GM23338 (cell line): ENCODE measurements around the gene PDGFRA. TPM values are rescaled to one million over a fixed set of nuclear protein-coding genes. Genes with fewer than 3 reads are reported as not detected.

Source experiments
- ATAC-seq: fragments of 200-7000 bp; cut with Tn5 transposase; 3 replicates; pipeline ENCODE4 v1.9.1; 2020
- DNase-seq: peaks from one replicate; pipeline ENCODE4 v3.0.0-alpha.2; 2015; ENCODE audit warnings: low spot score
- H2AFZ ChIP-seq: fragments of 200-600 bp; sonication (generic); 2 replicates; pipeline ENCODE4 v1.8.0; 2016; ENCODE audit warnings: antibody characterized with exemption, mild to moderate bottlenecking, moderate library complexity
- H3F3A ChIP-seq: fragments of 200-600 bp; sonication (generic); replicated peaks from 2 replicates; pipeline ENCODE4 v1.8.0; 2017; ENCODE audit warnings: antibody characterized with exemption, mixed run types, low read depth
- H3K27ac ChIP-seq: fragments of 200-600 bp; sonication (generic); 2 replicates; pipeline ENCODE4 v1.6.1; 2016; ENCODE audit warnings: low read depth
- H3K27me3 ChIP-seq: fragments of 200-600 bp; sonication (generic); 2 replicates; pipeline ENCODE4 v1.8.0; 2016; ENCODE audit warnings: mild to moderate bottlenecking, mixed run types, moderate library complexity; ENCODE audit not compliant: insufficient read depth
- H3K36me3 ChIP-seq: fragments of 200-600 bp; sonication (generic); 2 replicates; pipeline ENCODE4 v1.8.0; 2016; ENCODE audit warnings: mild to moderate bottlenecking; ENCODE audit not compliant: insufficient read depth
- H3K4me1 ChIP-seq: fragments of 200-600 bp; sonication (generic); 2 replicates; pipeline ENCODE4 v1.8.0; 2016; ENCODE audit warnings: mild to moderate bottlenecking, moderate library complexity; ENCODE audit not compliant: insufficient read depth
- H3K4me2 ChIP-seq: fragments of 200-600 bp; sonication (generic); 2 replicates; pipeline ENCODE4 v1.7.1; 2017; ENCODE audit warnings: mixed run types
- H3K4me3 ChIP-seq: fragments of 200-600 bp; sonication (generic); 2 replicates; pipeline ENCODE4 v1.6.1; 2016; ENCODE audit warnings: mixed run types
- H3K79me2 ChIP-seq: fragments of 200-600 bp; sonication (generic); replicated peaks from 2 replicates; pipeline ENCODE4 v1.8.0; 2017; ENCODE audit warnings: mild to moderate bottlenecking; ENCODE audit not compliant: insufficient read depth
- H3K9me2 ChIP-seq: fragments of 200-600 bp; sonication (generic); 2 replicates; pipeline ENCODE4 v1.8.0; 2017; ENCODE audit not compliant: insufficient read depth
- H4K20me1 ChIP-seq: fragments of 200-600 bp; sonication (generic); replicated peaks from 2 replicates; pipeline ENCODE4 v1.8.0; 2017; ENCODE audit warnings: mild to moderate bottlenecking; ENCODE audit not compliant: insufficient read depth
- H3K27ac Mint-ChIP-seq: 2 replicates; pipeline ENCODE4 v1.8.0; 2020; ENCODE audit warnings: inconsistent platforms, mild to moderate bottlenecking, moderate library complexity, mixed read lengths
- H3K27me3 Mint-ChIP-seq: 3 replicates; pipeline ENCODE4 v1.8.0; 2022; ENCODE audit warnings: low read depth, mild to moderate bottlenecking, moderate library complexity, mixed read lengths, inconsistent platforms; ENCODE audit not compliant: insufficient read depth, poor library complexity
- H3K36me3 Mint-ChIP-seq: 3 replicates; pipeline ENCODE4 v1.8.0; 2021; ENCODE audit warnings: low read depth, mild to moderate bottlenecking, inconsistent platforms, moderate library complexity, mixed read lengths
- H3K4me1 Mint-ChIP-seq: 3 replicates; pipeline ENCODE4 v1.8.0; 2020; ENCODE audit warnings: mild to moderate bottlenecking, inconsistent platforms, mixed read lengths
- H3K4me3 Mint-ChIP-seq: 3 replicates; pipeline ENCODE4 v1.8.0; 2021; ENCODE audit warnings: moderate library complexity, mild to moderate bottlenecking, inconsistent platforms, mixed read lengths
- H3K9me3 Mint-ChIP-seq: 3 replicates; pipeline ENCODE4 v1.8.0; 2020; ENCODE audit warnings: moderate library complexity, mild to moderate bottlenecking, inconsistent platforms, mixed read lengths
- CREB1 ChIP-seq: fragments of 250-450 bp; sonication (Bioruptor Pico); IDR thresholded peaks from 2 replicates; pipeline ENCODE4 v1.5.0; 2020; ENCODE audit warnings: low read depth, mild to moderate bottlenecking, moderate library complexity
- EZH2 ChIP-seq: fragments of 200-600 bp; sonication (generic); IDR thresholded peaks from one replicate; pipeline ENCODE4 v1.8.0; 2017; ENCODE audit warnings: antibody characterized with exemption, mild to moderate bottlenecking, low read depth; ENCODE audit not compliant: unreplicated experiment
- EZH2phosphoT487 ChIP-seq: fragments of 200-600 bp; sonication (generic); IDR thresholded peaks from one replicate; pipeline ENCODE4 v1.8.1; 2018; ENCODE audit warnings: antibody characterized with exemption; ENCODE audit not compliant: unreplicated experiment
- JUNB ChIP-seq: IDR thresholded peaks from one replicate; pipeline ENCODE4 v1.6.1; 2016; ENCODE audit warnings: antibody characterized with exemption; ENCODE audit not compliant: unreplicated experiment
- NANOG ChIP-seq: IDR thresholded peaks from 2 replicates; pipeline ENCODE4 v1.6.1; 2016; ENCODE audit warnings: antibody characterized with exemption, borderline replicate concordance
- POLR2AphosphoS5 ChIP-seq: IDR thresholded peaks from 2 replicates; pipeline ENCODE4 v1.6.1; 2016; ENCODE audit warnings: antibody characterized with exemption, low read depth
- STAT1 ChIP-seq: IDR thresholded peaks from one replicate; pipeline ENCODE4 v1.6.1; 2016; ENCODE audit warnings: antibody characterized with exemption; ENCODE audit not compliant: unreplicated experiment
- ZNF114 ChIP-seq: fragments of 250-450 bp; sonication (Bioruptor Pico); IDR thresholded peaks from 2 replicates; pipeline ENCODE4 v1.5.0; 2020; ENCODE audit warnings: mild to moderate bottlenecking, moderate library complexity
- ZNF331 ChIP-seq: fragments of 250-450 bp; sonication (Bioruptor Pico); IDR thresholded peaks from 2 replicates; pipeline ENCODE4 v1.5.0; 2020; ENCODE audit warnings: low read depth, mild to moderate bottlenecking, moderate library complexity
- polyA plus RNA-seq: library from polyadenylated mRNA; unstranded; fragments of >200 nt; fragmentation: Nextera tagmentation; extraction: Ambion mirVana; gene quantifications from 2 replicates; pipeline ENCODE4 v1.2.1, GENCODE V29; 2016
- total RNA-seq: library from RNA; depleted of rRNA; stranded (reverse); fragments of >200 nt; shearing (Covaris generic); gene quantifications from 2 replicates; pipeline ENCODE4 v1.2.3, GENCODE V29; 2014
- TF ChIP-seq, protein P1 (sequence below), 2 experiments: fragments of 200-600 bp in 1 of 2; sonication (generic) in 1 of 2; conservative IDR thresholded peaks; 2 replicates each; pipeline versions ENCODE4 v1.5.1 to v1.6.1; 2016 to 2017; ENCODE audit warnings: antibody characterized with exemption in 2 of 2, low read depth in 2 of 2, mild to moderate bottlenecking in 2 of 2, moderate library complexity in 1 of 2
- TF ChIP-seq, protein P2 (sequence below): fragments of 250-450 bp; sonication (Bioruptor Pico); IDR thresholded peaks from 2 replicates; pipeline ENCODE4 v1.5.0; 2020; ENCODE audit warnings: mild to moderate bottlenecking, moderate library complexity
- TF ChIP-seq, protein P3 (sequence below): IDR thresholded peaks from 2 replicates; pipeline ENCODE4 v1.6.1; 2016; ENCODE audit warnings: antibody characterized with exemption
- TF ChIP-seq, protein P4 (sequence below): IDR thresholded peaks from one replicate; pipeline ENCODE4 v1.6.1; 2018; ENCODE audit warnings: antibody characterized with exemption; ENCODE audit not compliant: unreplicated experiment

PDGFRA gene
- total and polyA plus RNA-seq, 2 experiments from 2014 or later = 8.0 to 10.8 TPM

DNA sequence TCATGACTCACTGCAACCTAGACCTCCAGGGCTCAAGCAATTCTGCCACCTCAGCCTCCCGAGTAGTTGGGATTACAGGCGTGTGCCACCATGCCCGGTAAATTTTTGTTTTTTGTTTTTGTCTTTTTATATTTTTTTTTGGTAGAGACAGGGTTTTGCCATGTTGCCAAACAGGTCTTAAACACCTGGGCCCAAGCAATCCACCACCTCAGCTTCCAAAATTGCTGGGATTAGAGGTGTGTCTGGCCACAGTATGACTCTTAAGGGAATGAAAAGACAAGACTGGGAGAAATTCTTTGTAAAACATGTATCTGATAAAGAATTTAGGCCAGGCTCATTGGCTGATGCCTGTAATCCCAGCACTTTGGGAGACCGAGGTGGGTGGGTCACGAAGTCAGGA is 29.2 kb upstream of the PDGFRA start:
- peaks cover 6% of the 10 kb centered on the region; the same call in 2 of the 3 replicates for H3K4me1 Mint-ChIP-seq
- Histone ChIP-seq H3K4me3 (no peak overlapping the region), H3K27me3 (no peaks in the 10 kb centered on the region), H3K79me2 (no peaks in the 10 kb centered on the region), H3K4me1 (peaks cover 3% of the 10 kb centered on the region; the same call in 1 of the 2 replicates), H3K36me3 (no peaks in the 10 kb centered on the region), H4K20me1 (no peaks in the 10 kb centered on the region), H3F3A (no peaks in the 10 kb centered on the region), H2AFZ (no peak overlapping the region), H3K4me2 (no peak overlapping the region), H3K27ac (no peak overlapping the region), H3K9me2 (no peaks in the 10 kb centered on the region)
- H3K27ac Mint-ChIP-seq = no peak overlapping the region
- H3K27me3 Mint-ChIP-seq = peaks cover 4% of the 10 kb centered on the region
- no peak overlapping the region for H3K4me3 Mint-ChIP-seq
- no peak for ATAC-seq
- no peaks in the 10 kb centered on the region for H3K36me3 Mint-ChIP-seq
- no peaks in the 10 kb centered on the region for H3K9me3 Mint-ChIP-seq
- no peak for TF ChIP-seq ZNF331 (CRISPR knock-in tag)
- no peak for TF ChIP-seq STAT1
- no peak for TF ChIP-seq NANOG
- no peak for TF ChIP-seq EZH2phosphoT487
- no peak for TF ChIP-seq EZH2
- no peak for TF ChIP-seq POLR2AphosphoS5
- TF ChIP-seq, protein P1, sequence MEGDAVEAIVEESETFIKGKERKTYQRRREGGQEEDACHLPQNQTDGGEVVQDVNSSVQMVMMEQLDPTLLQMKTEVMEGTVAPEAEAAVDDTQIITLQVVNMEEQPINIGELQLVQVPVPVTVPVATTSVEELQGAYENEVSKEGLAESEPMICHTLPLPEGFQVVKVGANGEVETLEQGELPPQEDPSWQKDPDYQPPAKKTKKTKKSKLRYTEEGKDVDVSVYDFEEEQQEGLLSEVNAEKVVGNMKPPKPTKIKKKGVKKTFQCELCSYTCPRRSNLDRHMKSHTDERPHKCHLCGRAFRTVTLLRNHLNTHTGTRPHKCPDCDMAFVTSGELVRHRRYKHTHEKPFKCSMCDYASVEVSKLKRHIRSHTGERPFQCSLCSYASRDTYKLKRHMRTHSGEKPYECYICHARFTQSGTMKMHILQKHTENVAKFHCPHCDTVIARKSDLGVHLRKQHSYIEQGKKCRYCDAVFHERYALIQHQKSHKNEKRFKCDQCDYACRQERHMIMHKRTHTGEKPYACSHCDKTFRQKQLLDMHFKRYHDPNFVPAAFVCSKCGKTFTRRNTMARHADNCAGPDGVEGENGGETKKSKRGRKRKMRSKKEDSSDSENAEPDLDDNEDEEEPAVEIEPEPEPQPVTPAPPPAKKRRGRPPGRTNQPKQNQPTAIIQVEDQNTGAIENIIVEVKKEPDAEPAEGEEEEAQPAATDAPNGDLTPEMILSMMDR (conservative IDR thresholded peaks at IDR 0.05; ENCODE audit: low read depth in 2 of 2) = no peak
- TF ChIP-seq JUNB = no peak
- TF ChIP-seq ZNF114 (CRISPR knock-in tag) = no peak
- TF ChIP-seq, protein P2, sequence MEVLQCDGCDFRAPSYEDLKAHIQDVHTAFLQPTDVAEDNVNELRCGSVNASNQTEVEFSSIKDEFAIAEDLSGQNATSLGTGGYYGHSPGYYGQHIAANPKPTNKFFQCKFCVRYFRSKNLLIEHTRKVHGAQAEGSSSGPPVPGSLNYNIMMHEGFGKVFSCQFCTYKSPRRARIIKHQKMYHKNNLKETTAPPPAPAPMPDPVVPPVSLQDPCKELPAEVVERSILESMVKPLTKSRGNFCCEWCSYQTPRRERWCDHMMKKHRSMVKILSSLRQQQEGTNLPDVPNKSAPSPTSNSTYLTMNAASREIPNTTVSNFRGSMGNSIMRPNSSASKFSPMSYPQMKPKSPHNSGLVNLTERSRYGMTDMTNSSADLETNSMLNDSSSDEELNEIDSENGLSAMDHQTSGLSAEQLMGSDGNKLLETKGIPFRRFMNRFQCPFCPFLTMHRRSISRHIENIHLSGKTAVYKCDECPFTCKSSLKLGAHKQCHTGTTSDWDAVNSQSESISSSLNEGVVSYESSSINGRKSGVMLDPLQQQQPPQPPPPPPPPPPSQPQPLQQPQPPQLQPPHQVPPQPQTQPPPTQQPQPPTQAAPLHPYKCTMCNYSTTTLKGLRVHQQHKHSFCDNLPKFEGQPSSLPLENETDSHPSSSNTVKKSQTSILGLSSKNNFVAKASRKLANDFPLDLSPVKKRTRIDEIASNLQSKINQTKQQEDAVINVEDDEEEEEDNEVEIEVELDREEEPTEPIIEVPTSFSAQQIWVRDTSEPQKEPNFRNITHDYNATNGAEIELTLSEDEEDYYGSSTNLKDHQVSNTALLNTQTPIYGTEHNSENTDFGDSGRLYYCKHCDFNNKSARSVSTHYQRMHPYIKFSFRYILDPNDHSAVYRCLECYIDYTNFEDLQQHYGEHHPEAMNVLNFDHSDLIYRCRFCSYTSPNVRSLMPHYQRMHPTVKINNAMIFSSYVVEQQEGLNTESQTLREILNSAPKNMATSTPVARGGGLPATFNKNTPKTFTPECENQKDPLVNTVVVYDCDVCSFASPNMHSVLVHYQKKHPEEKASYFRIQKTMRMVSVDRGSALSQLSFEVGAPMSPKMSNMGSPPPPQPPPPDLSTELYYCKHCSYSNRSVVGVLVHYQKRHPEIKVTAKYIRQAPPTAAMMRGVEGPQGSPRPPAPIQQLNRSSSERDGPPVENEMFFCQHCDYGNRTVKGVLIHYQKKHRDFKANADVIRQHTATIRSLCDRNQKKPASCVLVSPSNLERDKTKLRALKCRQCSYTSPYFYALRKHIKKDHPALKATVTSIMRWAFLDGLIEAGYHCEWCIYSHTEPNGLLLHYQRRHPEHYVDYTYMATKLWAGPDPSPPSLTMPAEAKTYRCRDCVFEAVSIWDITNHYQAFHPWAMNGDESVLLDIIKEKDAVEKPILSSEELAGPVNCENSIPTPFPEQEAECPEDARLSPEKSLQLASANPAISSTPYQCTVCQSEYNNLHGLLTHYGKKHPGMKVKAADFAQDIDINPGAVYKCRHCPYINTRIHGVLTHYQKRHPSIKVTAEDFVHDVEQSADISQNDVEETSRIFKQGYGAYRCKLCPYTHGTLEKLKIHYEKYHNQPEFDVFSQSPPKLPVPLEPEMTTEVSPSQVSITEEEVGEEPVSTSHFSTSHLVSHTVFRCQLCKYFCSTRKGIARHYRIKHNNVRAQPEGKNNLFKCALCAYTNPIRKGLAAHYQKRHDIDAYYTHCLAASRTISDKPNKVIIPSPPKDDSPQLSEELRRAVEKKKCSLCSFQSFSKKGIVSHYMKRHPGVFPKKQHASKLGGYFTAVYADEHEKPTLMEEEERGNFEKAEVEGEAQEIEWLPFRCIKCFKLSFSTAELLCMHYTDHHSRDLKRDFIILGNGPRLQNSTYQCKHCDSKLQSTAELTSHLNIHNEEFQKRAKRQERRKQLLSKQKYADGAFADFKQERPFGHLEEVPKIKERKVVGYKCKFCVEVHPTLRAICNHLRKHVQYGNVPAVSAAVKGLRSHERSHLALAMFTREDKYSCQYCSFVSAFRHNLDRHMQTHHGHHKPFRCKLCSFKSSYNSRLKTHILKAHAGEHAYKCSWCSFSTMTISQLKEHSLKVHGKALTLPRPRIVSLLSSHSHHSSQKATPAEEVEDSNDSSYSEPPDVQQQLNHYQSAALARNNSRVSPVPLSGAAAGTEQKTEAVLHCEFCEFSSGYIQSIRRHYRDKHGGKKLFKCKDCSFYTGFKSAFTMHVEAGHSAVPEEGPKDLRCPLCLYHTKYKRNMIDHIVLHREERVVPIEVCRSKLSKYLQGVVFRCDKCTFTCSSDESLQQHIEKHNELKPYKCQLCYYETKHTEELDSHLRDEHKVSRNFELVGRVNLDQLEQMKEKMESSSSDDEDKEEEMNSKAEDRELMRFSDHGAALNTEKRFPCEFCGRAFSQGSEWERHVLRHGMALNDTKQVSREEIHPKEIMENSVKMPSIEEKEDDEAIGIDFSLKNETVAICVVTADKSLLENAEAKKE (CRISPR knock-in tag) = no peak
- TF ChIP-seq, protein P3, sequence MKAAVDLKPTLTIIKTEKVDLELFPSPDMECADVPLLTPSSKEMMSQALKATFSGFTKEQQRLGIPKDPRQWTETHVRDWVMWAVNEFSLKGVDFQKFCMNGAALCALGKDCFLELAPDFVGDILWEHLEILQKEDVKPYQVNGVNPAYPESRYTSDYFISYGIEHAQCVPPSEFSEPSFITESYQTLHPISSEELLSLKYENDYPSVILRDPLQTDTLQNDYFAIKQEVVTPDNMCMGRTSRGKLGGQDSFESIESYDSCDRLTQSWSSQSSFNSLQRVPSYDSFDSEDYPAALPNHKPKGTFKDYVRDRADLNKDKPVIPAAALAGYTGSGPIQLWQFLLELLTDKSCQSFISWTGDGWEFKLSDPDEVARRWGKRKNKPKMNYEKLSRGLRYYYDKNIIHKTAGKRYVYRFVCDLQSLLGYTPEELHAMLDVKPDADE = no peak
- TF ChIP-seq, protein P4, sequence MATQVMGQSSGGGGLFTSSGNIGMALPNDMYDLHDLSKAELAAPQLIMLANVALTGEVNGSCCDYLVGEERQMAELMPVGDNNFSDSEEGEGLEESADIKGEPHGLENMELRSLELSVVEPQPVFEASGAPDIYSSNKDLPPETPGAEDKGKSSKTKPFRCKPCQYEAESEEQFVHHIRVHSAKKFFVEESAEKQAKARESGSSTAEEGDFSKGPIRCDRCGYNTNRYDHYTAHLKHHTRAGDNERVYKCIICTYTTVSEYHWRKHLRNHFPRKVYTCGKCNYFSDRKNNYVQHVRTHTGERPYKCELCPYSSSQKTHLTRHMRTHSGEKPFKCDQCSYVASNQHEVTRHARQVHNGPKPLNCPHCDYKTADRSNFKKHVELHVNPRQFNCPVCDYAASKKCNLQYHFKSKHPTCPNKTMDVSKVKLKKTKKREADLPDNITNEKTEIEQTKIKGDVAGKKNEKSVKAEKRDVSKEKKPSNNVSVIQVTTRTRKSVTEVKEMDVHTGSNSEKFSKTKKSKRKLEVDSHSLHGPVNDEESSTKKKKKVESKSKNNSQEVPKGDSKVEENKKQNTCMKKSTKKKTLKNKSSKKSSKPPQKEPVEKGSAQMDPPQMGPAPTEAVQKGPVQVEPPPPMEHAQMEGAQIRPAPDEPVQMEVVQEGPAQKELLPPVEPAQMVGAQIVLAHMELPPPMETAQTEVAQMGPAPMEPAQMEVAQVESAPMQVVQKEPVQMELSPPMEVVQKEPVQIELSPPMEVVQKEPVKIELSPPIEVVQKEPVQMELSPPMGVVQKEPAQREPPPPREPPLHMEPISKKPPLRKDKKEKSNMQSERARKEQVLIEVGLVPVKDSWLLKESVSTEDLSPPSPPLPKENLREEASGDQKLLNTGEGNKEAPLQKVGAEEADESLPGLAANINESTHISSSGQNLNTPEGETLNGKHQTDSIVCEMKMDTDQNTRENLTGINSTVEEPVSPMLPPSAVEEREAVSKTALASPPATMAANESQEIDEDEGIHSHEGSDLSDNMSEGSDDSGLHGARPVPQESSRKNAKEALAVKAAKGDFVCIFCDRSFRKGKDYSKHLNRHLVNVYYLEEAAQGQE = no peak
- TF ChIP-seq CREB1 (CRISPR knock-in tag) = no peak
- no peak for DNase-seq
